ENCODE results near the gene NAA40. TPM values are rescaled to one million over a fixed set of nuclear protein-coding genes. Genes with fewer than 3 reads are reported as not detected.

NAA40 gene
- polyA plus RNA-seq, 1 experiment = 17.4 TPM

GRCh38 chr11:63993993-63994392, 55.2 kb downstream of the NAA40 start:
- Histone ChIP-seq H3K4me3 (ENCODE audit: low read depth, low read length) (no peak overlapping the region), H3K9me3 (ENCODE audit: control insufficient read depth, insufficient read depth, low read length) (no peaks in the 10 kb centered on the region), H3K27ac (ENCODE audit: low read depth, low read length) (no peak overlapping the region), H3K27me3 (ENCODE audit: control insufficient read depth, insufficient read depth, low read length) (no peaks in the 10 kb centered on the region)
- TF ChIP-seq, protein P1, sequence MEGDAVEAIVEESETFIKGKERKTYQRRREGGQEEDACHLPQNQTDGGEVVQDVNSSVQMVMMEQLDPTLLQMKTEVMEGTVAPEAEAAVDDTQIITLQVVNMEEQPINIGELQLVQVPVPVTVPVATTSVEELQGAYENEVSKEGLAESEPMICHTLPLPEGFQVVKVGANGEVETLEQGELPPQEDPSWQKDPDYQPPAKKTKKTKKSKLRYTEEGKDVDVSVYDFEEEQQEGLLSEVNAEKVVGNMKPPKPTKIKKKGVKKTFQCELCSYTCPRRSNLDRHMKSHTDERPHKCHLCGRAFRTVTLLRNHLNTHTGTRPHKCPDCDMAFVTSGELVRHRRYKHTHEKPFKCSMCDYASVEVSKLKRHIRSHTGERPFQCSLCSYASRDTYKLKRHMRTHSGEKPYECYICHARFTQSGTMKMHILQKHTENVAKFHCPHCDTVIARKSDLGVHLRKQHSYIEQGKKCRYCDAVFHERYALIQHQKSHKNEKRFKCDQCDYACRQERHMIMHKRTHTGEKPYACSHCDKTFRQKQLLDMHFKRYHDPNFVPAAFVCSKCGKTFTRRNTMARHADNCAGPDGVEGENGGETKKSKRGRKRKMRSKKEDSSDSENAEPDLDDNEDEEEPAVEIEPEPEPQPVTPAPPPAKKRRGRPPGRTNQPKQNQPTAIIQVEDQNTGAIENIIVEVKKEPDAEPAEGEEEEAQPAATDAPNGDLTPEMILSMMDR (IDR thresholded peaks at IDR 0.05; ENCODE audit: low read depth, low read length) = no peak
- no peak for DNase-seq (ENCODE audit: low read depth, low spot score)
- ChIA-PET POLR2A (no interaction called here), CTCF (no interaction called here)

- ChIA-PET CTCF (interaction anchor here (0.6 kb wide), 1 partner anchor 394 kb away, joined by 3 read pairs; no protein-coding TSS in a partner anchor), POLR2A (no interaction called here)
- no peaks in the 10 kb centered on the region for H3K9me3 ChIP-seq (ENCODE audit: control insufficient read depth, insufficient read depth, low read length)
- no peak overlapping the region for H3K4me3 ChIP-seq (ENCODE audit: low read depth, low read length)
- no peak overlapping the region for H3K27ac ChIP-seq (ENCODE audit: low read depth, low read length)
- DNase-seq (ENCODE audit: low read depth, low spot score) = no peak
- TF ChIP-seq, protein P1 (IDR thresholded peaks at IDR 0.05; ENCODE audit: low read depth, low read length) = no peak
- no peaks in the 10 kb centered on the region for H3K27me3 ChIP-seq (ENCODE audit: control insufficient read depth, insufficient read depth, low read length)
These were observed 57.7 kb downstream of the NAA40 start for GRCh38 chr11:63996512-63996911.

DNA sequence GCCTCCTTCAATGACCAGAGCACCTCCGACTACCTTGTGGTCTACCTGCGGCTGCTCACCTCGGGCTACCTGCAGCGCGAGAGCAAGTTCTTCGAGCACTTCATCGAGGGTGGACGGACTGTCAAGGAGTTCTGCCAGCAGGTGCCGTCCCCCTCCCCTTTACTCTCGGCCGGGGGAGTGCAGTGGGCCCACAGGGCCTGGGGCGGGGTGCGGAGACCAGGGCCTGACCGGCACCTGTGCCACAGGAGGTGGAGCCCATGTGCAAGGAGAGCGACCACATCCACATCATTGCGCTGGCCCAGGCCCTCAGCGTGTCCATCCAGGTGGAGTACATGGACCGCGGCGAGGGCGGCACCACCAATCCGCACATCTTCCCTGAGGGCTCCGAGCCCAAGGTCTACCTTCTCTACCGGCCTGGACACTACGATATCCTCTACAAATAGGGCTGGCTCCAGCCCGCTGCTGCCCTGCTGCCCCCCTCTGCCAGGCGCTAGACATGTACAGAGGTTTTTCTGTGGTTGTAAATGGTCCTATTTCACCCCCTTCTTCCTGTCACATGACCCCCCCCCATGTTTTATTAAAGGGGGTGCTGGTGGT, 58.4 kb downstream of the NAA40 start:
- no peak overlapping the region for H3K4me3 ChIP-seq (ENCODE audit: low read depth, low read length)
- no peaks in the 10 kb centered on the region for H3K27me3 ChIP-seq (ENCODE audit: control insufficient read depth, insufficient read depth, low read length)
- ChIA-PET POLR2A (no interaction called here), CTCF (interaction anchor here (1.4 kb wide), 1 partner anchor 152 kb away, joined by 3 read pairs; no protein-coding TSS in a partner anchor)
- TF ChIP-seq, protein P1 (IDR thresholded peaks at IDR 0.05; ENCODE audit: low read depth, low read length) = no peak
- no peak overlapping the region for H3K27ac ChIP-seq (ENCODE audit: low read depth, low read length)
- no peak for DNase-seq (ENCODE audit: low read depth, low spot score)
- H3K9me3 ChIP-seq (ENCODE audit: control insufficient read depth, insufficient read depth, low read length) = no peaks in the 10 kb centered on the region

DNA sequence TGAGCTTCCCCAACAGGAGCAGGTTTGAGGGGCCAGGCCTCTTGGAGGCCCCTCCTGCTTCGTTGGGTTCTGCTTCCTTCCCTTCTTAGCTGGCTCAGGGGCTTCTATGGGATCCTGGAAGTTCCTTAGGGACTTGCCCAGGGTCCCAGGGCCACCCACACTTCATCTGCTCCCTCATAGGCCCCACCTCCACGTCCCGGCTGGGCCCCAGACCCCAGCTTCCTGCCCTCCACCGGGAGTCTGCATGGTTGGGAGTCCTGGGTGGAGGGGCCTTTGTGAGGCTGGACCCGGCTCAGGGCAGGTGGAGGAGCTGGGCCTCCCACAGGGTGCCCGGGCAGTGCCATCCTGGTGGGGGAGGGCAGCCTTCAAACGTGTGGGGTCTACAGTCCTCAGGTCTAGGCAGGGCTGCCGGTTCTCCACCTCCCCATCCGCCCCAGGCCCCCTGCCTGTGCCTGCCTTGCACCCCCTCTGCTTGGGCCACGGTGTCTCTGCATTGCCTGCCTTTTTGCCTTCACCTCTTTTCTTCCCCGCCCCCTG, 59.1 kb downstream of the NAA40 start:
- Histone ChIP-seq H3K27ac (ENCODE audit: low read depth, low read length) (no peak overlapping the region), H3K4me3 (ENCODE audit: low read depth, low read length) (no peak overlapping the region), H3K9me3 (ENCODE audit: control insufficient read depth, insufficient read depth, low read length) (no peaks in the 10 kb centered on the region), H3K27me3 (ENCODE audit: control insufficient read depth, insufficient read depth, low read length) (no peaks in the 10 kb centered on the region)
- ChIA-PET CTCF (interaction anchor here (1.4 kb wide), 1 partner anchor 152 kb away, joined by 3 read pairs; no protein-coding TSS in a partner anchor), POLR2A (interaction anchor here (1.1 kb wide), 1 partner anchor 188 kb away, joined by 3 read pairs; the partner anchor contains the start of gene STIP1)
- TF ChIP-seq, protein P1 (IDR thresholded peaks at IDR 0.05; ENCODE audit: low read depth, low read length) = no peak
- DNase-seq (ENCODE audit: low read depth, low spot score) = no peak

All from AG04450 (cell line).